SH-SY5Y (cell line): ENCODE data around the gene DESI2.

Experiments
- GATA2 ChIP-seq: IDR thresholded peaks from 2 replicates; pipeline ENCODE4 v1.6.1; 2011; ENCODE audit warnings: mild to moderate bottlenecking, low read depth, low read length
- GATA3 ChIP-seq: IDR thresholded peaks from 2 replicates; pipeline ENCODE4 v1.6.1; 2011; ENCODE audit warnings: low read depth, mild to moderate bottlenecking, low read length, moderate library complexity

The DESI2 gene

DNA sequence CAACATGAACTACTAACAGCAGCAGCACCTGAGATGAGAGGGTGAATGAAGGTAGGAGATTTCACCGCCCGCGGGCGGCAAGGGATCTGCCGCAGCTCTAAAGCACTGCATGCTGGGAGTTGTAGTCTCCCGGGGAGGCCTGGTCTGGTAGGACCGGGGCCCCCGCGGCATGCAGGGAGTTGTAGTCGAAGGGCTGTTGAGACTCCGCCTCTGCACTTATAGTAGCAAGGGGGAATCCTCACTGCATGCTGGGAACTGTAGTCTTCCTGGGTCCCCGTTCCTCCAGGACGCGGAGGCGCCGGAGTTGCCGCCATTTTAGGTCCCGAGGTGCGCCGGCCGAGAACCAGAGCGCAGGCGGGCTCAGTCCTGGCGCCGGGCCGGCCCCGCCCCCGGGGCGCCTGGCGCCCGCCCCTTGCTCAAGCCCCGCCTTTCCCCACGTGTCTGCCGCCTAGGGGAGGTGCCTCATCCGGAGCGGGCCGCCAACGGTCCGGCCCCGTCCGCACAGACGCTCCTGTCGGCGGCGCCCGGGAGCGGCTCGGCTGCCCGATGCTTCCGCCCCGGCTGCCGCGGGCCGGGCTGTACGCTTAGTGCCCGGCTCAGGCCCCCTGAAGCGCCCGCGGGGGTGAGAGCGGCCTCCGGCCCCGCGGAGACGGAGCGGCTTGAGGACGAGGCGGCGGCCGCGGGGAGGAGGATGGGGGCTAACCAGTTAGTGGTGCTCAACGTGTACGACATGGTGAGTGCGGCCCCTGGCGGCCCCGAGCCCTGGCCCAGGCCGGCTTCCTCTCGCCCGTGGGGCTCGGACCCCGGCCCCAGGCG is at the start of gene DESI2:
Gene DESI2, plus strand, starts transcription at position 504 of the 816 bp plus-strand sequence. Its CDS starts 188 bp downstream, at position 692.
- TF ChIP-seq GATA3 (no peak), GATA2 (no peak)

DNA sequence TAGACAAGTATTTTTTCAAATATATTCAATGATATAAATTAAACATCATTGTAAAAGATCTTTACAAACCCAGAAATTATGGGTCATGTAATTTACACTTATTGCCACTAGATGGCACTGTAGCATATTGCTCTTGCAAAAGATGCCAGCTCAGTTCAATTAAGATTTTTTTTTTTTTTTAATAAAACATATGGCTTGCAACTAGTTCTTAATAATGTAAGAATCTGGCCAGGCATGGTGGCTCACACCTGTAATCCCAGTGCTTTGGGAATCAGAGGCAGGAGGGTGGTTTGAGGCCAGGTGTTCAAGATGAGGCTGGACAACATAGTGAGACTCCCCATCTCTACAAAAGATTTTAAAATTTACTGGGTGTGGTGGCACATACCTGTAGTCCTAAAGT is 49.4 kb upstream of the DESI2 start:
- TF ChIP-seq GATA3 (no peak), GATA2 (no peak)

DNA sequence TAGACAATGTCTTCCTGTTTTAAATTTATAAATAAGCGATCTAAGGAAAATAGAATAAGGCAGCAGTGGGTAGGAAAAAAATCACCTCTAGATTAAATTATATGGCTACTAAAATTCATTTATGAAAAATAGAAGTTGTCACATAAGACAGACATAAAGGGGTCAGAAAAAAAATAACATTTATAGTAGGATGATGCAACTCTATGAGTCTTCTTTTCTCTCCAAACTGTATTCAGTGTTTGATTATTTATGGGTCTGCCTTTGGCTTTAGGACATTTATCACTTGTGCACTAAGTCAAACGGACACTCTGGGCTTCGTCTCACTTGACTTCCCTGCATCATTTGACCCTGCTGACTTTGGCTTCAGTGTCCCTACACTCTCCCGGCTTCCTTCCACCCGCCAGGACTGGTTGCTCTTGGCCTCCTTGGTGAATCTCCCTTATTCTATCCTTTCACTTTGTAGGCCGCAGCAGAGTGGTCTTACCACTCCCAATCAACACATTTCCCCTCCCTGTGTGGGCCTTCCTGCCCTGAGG is 47.0 kb upstream of the DESI2 start:
- TF ChIP-seq GATA3 (no peak), GATA2 (no peak)

DNA sequence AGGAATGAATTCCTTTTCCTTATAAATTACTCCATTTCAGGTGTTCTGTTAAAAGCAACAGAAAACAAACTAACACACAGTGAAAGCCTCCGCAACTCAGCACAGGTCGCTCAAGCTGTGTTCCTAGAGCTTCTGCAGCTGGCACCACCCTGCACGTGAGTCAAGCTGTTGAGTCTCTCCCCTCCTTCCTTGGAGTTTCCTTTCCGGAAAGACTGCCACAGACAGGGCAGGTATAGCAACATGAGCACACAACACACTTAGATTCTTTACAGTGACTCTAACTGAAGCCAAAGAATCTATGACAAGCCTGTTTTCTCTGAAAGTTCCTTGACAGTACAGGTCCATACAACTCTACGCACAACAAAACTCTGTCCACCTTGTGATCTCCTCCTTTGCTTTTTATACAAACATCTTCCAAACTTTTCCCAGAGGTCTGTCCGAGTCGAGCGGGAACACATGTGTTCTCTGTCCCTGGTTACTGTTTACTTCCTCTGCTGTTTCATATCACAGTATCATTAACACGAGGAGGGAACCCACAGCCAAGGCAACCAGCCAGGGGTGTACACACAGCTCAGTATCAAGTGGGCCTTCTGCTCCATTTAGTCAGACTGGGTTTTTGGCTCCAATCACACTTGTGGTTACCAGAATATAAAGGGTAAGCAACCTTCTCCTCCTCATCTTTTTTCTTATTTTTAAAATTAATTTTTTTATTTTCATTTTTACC is 38.7 kb upstream of the DESI2 start:
- no peak for TF ChIP-seq GATA3
- TF ChIP-seq GATA2 = no peak

DNA sequence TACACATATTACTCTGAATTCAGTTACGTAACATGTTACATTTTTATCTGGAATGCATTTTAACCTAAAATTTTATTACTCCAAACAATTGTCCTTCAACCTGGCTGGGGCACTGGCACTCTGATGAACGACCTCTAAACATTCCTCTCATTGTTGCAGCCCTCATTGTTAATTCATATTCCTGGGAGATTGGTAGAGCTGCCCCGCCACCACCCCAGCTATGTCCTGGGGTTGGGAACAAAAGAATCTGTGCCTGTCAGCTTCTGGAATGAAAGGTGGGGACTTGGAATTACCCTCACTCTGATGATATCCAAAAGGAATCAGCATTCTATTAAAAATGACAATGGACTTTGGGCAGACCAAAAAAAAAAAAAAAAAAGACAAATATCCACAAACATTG is 38.0 kb upstream of the DESI2 start:
- no peak for TF ChIP-seq GATA2
- TF ChIP-seq GATA3 = no peak

DNA sequence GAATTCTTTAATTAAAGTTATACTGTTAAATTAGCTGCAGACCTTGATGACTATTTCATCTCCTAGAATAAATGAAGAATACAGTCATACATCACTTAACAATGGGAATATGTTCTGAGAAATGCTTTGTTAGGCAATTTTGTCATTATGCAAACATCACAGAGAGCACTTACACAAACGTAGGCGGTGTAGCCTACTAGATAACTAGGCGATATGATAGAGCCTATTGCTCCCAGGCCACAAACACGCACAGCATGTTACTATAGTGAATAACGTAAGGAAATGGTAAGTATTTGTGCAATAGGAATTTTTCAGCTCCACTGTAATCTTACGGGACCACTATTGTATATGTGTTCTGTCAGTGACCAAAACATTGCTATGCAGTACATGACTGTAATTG is 37.6 kb upstream of the DESI2 start:
- TF ChIP-seq GATA2 (no peak), GATA3 (no peak)

DNA sequence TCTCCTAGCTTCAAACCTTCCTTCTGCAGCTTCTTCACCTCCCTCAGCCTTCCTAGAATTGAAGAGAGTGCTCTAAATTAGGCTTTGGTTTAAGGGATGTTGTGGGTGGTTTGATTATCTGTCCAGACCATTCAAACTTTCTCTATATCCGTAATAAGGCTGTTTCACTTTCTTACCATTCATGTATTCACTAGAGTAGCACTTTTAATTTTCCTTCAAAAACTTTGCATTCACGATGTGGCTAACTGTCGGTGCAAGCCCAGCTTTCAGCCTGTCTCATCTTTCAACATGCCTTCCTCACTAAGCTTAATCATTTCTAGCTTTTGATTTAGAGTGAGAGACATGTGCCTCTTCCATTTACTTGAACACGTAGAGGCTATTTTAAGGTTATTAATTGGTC is 26.2 kb upstream of the DESI2 start:
- TF ChIP-seq GATA3 (no peak), GATA2 (no peak)

DNA sequence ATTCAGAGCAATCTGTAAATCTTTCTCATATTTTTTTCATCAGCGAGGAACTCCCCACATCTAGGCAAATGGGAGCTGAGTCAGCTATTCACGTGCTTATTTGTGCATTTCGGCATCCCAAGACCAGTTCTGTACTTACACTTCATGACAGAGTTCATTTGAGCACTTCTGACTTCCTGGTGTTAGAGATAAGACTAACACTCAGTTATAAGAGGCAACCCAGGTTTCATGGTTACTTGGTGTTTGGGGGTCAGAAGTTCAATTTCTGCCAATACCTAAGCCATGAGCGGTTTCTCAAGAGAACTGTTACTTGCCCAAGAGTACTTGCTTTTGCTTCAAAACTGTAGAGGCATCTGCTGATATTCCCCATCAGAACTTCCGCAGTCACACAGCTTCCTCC is 24.1 kb upstream of the DESI2 start:
- TF ChIP-seq GATA3 (no peak), GATA2 (no peak)

DNA sequence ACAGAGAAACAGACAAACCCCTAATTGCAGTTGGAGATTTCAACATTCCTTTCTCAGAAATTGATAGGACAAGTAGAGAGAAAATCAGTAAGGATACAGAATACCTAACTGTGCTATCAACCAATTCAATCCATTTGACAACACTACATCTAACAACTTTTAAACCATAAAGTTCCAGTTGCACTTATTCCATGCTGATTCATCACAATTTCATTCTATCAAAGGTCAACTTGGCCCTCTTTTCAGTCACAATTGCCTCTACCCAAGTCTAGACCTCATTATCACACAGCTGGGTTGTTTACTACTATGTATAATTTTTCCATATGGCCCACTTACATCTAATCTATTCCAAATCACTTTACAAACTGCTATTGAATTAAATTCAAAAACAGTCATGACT is 19.8 kb upstream of the DESI2 start:
- no peak for TF ChIP-seq GATA2
- no peak for TF ChIP-seq GATA3

DNA sequence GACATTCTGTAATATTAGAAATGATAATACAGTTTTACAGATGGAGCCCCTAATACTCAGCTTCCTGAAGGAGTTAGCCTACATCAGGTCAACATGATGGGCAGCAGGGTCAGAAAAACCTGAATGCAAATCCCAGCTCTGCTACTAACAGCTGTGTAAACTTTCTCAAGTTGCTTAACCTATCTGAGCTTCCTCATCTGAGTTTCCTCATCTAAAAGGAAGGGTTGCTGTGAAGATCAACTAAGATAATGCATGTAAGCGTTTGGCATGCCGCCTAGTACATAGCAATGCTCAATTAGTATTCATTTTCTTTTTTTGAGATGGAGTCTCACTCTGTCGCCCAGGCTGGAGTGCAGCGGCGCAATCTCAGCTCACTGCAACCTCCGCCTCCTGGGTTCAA is 18.4 kb upstream of the DESI2 start:
- TF ChIP-seq GATA3 (no peak), GATA2 (no peak)

DNA sequence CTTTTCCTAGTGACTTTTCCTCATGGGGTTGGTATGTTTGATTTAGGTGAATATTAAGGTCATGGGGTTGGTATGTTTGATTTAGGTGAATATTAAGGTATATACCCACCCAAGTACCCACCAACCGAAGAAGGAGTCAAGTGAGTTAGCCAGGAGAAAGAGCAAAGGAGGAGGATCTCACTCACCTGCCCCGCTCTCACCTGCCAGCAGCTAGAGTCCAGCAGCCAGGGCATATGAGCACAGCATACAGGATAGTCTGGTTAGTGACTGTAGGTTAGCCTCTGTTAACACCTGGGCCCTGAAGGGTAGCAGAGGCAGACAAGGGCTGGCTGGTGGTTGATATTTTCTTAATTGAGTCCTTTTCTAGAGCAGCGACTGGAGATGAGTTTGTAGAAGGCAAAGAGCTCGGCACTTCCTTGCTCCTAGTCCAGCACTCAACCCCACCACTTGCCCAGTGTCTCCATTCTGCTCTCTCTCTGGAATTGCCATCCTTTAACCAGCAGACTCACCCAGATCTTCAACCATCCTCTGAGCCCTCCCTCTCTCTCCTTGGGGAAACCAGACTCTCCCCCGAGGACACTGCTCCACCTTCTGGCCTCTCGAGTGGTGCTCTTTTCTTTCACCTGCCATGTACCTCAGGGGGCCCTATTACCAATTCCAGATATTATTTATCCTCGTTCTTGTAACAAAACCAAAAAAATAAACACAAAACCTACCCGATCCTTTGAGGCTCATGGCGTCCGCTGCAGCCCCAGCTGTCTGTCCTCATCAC is 16.3 kb upstream of the DESI2 start:
- TF ChIP-seq GATA3 = no peak
- no peak for TF ChIP-seq GATA2

DNA sequence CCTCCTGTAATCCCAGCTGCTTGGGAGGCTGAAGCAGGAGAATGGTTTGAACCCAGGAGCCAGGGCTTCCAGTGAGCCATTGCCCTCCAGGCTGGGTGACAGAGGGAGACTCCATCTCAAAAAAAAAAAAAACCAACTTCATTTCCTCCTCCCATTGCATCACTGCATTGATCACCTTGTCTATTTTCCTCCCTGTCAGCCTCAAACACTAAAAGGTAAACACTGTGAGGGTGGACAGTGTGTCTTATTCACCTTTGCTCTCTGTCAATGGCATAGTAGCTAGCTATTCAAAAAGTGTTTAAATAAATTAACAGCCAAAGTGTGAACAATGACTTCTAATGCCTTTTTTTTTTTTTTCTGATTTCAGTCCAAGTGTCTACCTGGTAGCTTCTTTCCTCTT is 13.4 kb upstream of the DESI2 start:
- TF ChIP-seq GATA2 (no peak), GATA3 (no peak)

DNA sequence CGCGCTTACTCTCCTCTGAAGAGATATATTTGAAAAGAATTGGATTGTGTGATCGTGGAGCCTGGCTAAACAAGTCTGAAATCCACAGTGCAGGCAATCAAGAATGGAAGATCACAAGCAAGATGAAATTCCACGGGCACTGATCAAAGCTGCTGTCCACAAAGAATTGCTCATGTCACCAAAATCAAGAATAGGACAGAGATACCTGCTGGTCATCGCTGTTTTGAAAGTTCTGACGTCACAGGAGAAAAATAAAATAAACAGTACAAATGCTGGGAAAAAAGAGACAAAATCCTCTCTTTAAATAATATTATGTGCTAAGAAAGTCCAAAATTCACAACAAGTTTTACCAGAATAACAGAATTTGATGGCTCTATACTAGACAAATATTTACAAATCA is 12.0 kb upstream of the DESI2 start:
- TF ChIP-seq GATA2 (no peak), GATA3 (no peak)

DNA sequence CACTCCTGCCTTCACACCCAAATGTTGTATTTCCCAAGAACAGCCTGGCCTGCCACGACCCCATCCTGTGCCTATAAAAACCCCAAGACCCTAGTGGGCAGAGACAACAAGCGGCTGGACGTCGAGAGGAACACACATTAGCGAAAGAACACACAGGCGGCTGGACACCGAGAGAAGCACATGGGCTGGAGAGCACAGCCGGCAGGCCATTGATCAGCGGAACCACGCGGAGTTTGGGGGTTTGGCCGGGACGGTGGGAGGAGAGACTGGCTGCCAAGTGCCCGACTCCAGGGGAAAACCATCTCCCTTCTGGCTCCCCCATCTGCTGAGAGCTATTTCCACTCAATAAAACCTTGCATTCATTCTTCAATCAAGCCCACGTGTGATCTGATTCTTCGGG is 10.4 kb upstream of the DESI2 start:
- no peak for TF ChIP-seq GATA3
- TF ChIP-seq GATA2 = no peak

DNA sequence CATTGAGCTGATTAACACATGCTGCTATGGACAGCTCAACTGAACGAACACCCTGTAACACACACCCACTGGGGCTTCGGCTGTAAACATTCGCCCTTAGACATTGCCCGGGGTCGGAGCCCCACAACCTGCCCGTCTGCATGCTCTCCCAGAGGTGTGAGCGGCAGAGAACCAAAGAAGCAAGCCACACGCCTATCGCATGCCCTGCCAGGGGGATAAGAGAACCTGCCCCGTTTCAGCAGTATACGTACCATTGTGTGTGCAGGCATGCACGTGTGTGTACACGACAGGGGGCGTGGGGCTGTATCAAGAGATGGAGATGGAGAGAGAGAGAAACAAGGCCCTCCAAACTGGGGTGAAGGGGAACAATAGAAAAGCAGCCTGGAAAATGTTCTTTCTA is 9.9 kb upstream of the DESI2 start:
- no peak for TF ChIP-seq GATA3
- TF ChIP-seq GATA2 = no peak
